HG02884 (cell line): ENCODE results near the gene SLC28A1.

ENCODE experiments used
- ATAC-seq: cut with Tn5 transposase; IDR thresholded peaks from one replicate; pipeline ENCODE4 v1.9.1; 2021; ENCODE audit warnings: mild to moderate bottlenecking, moderate library complexity; ENCODE audit not compliant: unreplicated experiment

The SLC28A1 gene

DNA sequence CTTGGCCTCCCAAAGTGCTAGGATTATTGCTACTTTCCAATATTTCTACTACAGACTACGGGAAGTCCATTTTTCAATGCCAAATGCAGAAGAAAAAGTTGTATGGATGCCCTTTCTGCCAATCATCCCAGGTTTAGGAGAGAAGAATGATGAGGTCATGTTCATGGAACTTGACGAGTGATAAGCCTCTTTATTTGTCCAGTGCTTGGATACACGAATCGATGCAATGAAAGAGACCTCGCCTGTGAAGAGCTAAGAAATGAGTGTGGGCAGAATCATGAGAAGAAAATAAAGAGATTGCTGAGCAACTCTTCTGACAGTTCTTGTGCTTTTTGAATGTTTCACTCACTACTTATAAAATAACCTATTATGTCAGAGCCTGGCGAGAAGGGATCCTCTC, 996 bp upstream of the SLC28A1 start:
- ATAC-seq: no peak

DNA sequence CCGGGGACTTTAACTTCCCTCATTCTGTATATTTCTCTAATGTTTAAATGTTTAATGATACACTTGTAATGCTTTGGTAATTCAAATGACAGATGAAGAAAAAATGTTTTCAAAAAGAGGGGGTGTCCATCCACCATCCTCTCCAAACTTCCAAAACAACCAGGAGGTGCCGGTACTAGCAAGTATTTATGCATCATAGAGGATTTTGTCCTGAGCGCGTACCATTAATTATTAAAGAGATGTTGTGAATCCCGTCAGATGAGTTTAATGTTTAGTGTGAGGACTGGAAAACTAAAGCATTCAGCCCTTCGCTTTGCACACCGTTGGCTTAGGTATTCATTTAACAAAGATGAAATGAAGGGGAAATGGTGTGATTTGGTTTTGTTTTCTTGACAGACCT, 1.3 kb downstream of the SLC28A1 start:
- no peak for ATAC-seq

- ATAC-seq: no peak
These were observed 1.9 kb downstream of the SLC28A1 start for GRCh38 chr15:84886211-84886983.

DNA sequence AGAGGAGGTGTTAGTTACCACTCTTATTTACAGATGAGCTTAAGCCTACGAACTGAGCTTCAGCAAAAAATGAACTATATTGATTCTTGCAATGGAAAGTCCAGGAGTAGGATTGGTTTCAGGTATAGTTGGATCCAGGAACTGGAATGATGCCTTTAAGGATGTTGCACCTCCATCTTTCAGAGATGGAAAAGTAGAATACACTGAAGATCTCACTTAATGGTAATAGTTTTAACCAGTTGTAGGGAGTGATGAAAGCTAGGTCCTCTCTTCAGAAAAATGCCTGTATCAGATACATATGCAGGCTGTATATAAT, 2.5 kb downstream of the SLC28A1 start:
- ATAC-seq: no peak

DNA sequence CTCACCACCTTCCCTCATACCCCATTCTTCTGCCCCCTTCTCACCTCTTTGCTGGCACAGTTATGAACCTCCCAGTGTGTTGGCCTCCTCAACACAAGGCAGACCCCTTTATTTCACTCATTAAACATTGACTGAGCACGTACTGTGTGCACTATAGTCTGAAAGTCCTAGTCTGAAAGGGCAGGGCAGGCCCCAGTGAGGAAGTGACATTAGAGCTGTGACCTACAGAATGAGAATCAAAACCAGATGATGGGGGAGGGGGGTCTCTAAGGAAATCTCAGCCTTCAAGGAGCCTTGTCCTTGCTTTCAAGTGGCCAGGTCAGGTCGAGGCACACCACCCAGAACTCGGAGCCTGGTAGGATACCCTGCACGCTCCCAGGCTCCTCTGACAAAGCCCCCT, 3.5 kb downstream of the SLC28A1 start:
- no peak for ATAC-seq

DNA sequence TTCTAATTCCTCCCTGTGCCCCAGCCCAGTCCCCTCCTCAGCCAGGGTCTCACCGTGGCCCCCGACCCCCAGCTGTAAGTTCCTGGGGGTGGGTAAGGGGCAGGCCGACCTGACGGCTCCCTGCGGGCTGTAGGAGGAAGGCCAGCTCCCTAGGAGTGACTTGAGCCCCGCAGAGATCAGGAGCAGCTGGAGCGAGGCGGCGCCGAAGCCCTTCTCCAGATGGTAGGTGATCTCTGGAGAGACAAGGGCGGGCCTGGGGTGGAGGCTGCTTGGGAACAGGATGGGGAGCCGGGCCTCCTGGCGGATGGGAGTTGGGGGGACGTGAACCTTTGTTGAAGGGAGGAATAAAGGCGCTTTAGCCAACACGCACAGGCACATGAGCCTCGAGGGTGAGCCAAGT, 4.2 kb downstream of the SLC28A1 start:
- no peak for ATAC-seq

GRCh38 chr15:84889313-84889990, 5.0 kb downstream of the SLC28A1 start:
- no peak for ATAC-seq

DNA sequence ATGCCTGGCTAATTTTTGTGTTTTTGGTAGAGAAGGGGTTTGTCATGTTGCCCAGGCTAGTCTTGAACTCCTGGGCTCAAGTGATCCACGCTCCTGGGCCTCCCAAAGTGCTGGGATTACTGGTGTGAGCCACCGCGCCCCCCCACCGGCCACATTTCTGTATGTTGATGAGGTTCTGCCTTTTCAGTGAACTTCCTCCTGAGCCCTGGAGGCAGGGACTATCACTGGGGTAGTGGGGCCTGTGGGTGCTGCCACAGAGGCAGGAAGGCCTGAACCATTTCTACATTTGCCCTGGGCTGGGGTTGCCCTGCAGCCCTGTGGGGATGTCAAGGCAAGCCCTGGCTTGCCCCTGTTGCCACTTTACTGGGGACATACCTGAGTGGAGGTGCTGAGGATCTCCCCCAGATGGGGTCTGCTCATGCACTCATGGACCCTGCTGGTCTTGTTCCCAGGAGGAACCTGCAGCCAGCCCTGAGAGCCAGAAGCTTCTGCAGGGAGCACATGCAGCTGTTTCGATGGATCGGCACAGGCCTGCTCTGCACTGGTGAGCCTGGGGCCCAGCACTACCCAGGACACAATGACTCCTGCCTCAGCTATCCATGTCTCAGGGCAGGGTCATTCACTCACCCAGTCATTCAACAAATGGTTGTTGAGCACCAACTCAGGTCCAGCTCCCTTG, 5.7 kb downstream of the SLC28A1 start:
- no peak for ATAC-seq

DNA sequence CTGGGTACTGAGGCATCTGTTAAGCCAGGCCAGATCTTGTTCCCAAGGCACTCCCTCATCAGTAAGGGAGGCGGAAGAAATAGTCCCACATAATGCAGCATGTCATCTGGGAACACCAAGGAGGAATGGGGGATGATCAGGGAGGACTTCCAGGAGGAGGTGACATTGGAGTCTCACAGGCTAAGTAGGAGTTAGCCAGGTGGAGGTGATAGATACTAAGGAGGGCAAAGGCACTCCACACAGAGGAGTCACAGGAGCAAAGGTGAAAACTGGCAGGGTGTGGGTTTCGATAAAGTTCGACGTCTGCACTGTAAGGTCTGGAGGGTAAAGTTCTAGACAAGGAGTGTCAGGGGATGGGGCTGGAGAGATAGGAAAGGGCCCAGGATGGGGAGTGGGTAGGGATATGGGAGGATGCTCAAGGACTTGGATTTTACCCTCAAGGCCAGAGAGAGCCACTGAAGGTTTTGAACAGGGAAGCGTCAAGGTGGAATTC, 6.3 kb downstream of the SLC28A1 start:
- no peak for ATAC-seq

- ATAC-seq: no peak
These were observed 6.9 kb downstream of the SLC28A1 start for GRCh38 chr15:84891339-84891738.

- ATAC-seq: no peak
These were observed 8.4 kb downstream of the SLC28A1 start for GRCh38 chr15:84892786-84893307.

DNA sequence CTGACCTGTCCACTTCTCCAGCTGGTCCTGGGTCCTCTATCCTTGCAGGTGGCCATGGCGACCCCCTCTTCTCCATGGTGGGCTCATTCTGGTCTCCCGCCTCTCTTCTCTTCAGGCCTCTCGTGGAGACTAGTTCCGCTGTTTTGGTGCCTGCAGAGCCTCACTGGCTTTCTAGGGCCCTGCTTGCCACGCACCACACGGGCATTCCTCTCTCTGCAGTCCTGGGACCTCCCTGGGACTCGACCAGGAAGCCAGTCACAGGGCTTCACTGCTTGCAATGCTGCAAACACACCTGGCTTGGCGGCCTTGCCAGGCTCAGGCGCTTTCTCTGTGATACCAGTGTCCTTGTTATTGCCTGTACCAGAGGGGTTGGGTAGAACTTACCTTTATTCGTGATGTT, 9.1 kb downstream of the SLC28A1 start:
- ATAC-seq: no peak

DNA sequence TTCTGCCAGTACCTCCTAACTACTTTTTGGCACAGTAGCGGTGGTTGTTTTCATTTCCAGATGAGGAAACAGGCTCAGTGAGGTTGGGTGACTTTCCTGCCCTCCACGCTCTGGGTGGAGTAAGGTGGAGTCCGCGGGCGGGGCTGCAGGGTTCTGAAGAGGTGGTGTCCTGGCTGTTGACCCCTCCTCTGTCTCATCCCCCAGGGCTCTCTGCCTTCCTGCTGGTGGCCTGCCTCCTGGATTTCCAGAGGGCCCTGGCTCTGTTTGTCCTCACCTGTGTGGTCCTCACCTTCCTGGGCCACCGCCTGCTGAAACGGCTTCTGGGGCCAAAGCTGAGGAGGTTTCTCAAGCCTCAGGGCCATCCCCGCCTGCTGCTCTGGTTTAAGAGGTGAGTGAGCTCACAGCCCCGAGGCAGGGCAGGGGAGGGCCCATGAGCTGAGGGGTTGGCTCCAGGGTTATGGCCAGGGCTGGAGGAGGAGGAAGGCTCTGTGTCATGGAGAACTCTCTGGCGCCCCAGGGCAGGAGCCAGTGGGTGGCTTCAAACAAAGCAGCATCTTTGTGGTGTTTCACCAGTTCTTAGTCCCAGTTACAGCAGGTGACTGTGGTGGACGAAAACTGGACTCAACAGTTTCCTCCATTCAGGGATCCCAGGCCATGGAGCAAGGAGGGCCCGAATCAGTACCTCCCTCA, 10.4 kb downstream of the SLC28A1 start:
- no peak for ATAC-seq

DNA sequence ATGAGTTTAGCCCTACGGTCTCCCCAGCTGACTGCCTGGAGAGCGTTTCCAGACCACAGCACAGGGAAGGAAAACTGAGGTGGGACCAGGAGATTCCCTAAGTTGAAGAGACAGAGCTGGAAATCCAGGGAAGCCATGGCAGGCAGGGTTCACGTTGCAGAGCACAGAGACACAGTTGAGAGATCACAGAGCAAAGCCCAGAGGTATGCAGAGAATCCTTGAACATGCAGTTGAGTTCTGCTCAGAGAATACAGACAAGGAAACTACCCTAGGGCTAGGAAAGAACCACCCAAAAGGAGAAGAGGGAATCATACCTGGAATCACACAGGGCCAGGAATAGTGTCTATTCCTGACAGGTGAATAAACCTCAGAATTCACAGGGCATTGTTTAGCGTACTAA, 14.3 kb downstream of the SLC28A1 start:
- ATAC-seq: no peak

GRCh38 chr15:84899750-84900149, 15.3 kb downstream of the SLC28A1 start:
- ATAC-seq: no peak

DNA sequence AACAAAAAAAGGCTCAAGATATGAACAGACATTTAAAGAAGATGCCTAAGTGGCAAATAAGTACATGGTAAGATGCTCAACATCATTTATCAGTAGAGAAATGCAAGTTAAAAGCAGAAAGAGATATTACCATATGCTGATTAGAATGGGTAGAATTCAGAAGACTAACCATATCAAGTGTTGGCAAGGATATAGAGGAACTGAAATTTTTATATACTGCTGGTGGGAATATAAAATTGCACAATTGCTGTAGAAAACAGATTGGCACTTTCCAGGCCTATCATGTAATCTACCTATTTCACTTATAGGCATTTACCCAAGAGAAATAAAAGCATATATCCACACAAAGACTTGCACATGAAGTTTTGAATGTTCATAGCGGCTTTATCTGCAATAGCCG, 17.1 kb downstream of the SLC28A1 start:
- no peak for ATAC-seq

DNA sequence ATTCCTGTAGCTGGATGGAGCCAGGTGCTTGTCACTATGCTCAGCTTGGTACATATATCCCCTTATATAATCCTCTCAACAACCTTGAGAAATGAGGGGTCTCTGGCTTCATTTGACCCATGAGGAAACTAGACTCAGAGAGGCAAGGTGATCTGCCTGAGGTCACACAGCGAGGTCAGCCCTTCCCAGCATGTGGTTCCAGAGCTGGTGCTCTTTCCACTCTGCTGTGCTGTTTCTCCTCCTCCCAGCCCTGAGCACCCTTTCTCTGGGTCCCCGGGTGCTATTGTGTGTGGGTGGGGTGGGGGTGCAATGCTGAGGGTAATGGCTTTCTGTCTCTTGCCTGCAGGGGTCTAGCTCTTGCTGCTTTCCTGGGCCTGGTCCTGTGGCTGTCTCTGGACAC, 19.3 kb downstream of the SLC28A1 start:
- no peak for ATAC-seq

GRCh38 chr15:84904419-84904818, 20.0 kb downstream of the SLC28A1 start:
- no peak for ATAC-seq

- ATAC-seq: no peak
These were observed 20.8 kb downstream of the SLC28A1 start for GRCh38 chr15:84905016-84905916.

DNA sequence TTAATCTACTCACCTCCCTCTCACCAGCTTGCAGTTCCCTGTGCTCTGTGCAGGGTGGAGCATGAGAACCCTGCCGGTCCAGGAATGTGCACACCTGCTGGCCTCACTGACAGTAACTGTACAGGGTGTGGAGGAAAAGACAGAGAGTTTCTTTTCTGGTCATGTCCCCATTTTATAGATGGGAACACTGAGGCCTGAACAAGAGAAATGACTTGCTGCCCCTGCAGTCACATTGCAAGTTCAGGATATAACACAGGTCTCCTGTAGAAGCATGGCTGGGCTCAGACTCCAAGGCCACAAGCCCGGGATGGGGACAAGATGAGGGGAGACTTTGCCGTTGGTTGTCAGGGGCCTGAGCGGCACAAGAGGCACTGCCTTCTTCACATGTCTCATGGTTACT, 23.3 kb downstream of the SLC28A1 start:
- no peak for ATAC-seq
